H1 (cell line): ENCODE results near the gene CPXM2.

Experiments
- EZH2 ChIP-seq: fragments of 200-600 bp; sonication (generic); IDR thresholded peaks from 2 replicates; pipeline ENCODE4 v1.7.1; 2012; ENCODE audit warnings: low read depth, mild to moderate bottlenecking, moderate library complexity, low read length, inconsistent platforms; ENCODE audit not compliant: severe bottlenecking
- MAFK ChIP-seq: IDR thresholded peaks from 2 replicates; pipeline ENCODE4 v1.6.1; 2012; ENCODE audit warnings: low read depth, mild to moderate bottlenecking, improper control_type of control experiment, low read length
- SRF ChIP-seq: IDR thresholded peaks from 2 replicates; pipeline ENCODE4 v1.6.1; 2011; ENCODE audit warnings: mild to moderate bottlenecking, low read depth, low read length, moderate library complexity

DNA sequence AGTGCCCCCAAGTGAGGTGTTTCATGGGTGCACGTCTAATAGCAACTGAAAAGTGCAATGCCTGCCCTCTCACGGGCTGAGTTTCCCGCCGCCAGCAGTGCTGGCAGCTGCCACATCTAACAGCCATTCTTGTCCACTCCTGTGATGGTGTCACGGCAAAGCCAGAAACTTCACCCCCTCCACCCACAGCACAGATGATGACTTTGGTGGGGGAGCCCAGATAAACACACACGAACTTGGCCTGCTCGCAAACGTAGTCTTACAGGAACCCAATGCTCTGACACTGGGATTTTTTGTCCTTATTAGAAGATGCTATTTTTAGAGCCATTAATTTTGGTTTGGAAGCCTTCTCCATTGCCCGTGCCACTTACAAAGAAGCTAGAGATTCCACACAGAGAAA lies 26.7 kb downstream of the CPXM2 start:
- TF ChIP-seq MAFK (no peak), EZH2 (no peak), SRF (no peak)
